H1 (cell line): ENCODE measurements around the gene ARHGEF1.

Source experiments
- CTCF ChIP-seq, 3 experiments: IDR thresholded peaks; 1 replicate in 2 of 3; 2 replicates in 1 of 3; pipeline versions ENCODE4 v1.5.1 to v1.6.1; 2011; ENCODE audit warnings: low read length in 3 of 3, mild to moderate bottlenecking in 3 of 3, inconsistent platforms in 2 of 3, low read depth in 1 of 3, moderate library complexity in 1 of 3; ENCODE audit not compliant: insufficient read depth in 1 of 3; ENCODE audit errors: control extremely low read depth in 1 of 3
- POLR2AphosphoS5 ChIP-seq: IDR thresholded peaks from 2 replicates; pipeline ENCODE4 v1.6.1; 2011; ENCODE audit warnings: low read depth, low read length

- TF ChIP-seq POLR2AphosphoS5 (no peak), CTCF (IDR thresholded peaks at IDR 0.05; ENCODE audit: control extremely low read depth in 1 of 3, insufficient read depth in 1 of 3, low read depth in 1 of 3, low read length in 3 of 3) (no peak)
Measured at GRCh38 chr19:41849067-41849466, 33.9 kb upstream of the ARHGEF1 start.
